K562 (cell line): ENCODE data around the gene CPT1A.

Source experiments
- ELF1 ChIP-seq: fragments of 200-800 bp; sonication (Bioruptor generic); IDR thresholded peaks from 2 replicates; pipeline ENCODE4 v1.6.1; 2016; ENCODE audit warnings: missing genetic modification characterization, missing compliant biosample characterization
- ZNF445 ChIP-seq: fragments of 250-450 bp; sonication (Bioruptor Pico); IDR thresholded peaks from 2 replicates; pipeline ENCODE4 v1.4.0; 2020; ENCODE audit warnings: low read depth, mild to moderate bottlenecking, moderate library complexity
- TF ChIP-seq, protein P1 (sequence below): fragments of 450-650 bp; formaldehyde crosslinking; IDR thresholded peaks from 2 replicates; pipeline ENCODE4 v1.4.0; 2020; ENCODE audit warnings: mild to moderate bottlenecking
- TF ChIP-seq, protein P2 (sequence below): sonication (generic); formaldehyde crosslinking; IDR thresholded peaks from 2 replicates; pipeline ENCODE4 v1.8.0; 2023; ENCODE audit warnings: mild to moderate bottlenecking, missing genetic modification reagents

DNA sequence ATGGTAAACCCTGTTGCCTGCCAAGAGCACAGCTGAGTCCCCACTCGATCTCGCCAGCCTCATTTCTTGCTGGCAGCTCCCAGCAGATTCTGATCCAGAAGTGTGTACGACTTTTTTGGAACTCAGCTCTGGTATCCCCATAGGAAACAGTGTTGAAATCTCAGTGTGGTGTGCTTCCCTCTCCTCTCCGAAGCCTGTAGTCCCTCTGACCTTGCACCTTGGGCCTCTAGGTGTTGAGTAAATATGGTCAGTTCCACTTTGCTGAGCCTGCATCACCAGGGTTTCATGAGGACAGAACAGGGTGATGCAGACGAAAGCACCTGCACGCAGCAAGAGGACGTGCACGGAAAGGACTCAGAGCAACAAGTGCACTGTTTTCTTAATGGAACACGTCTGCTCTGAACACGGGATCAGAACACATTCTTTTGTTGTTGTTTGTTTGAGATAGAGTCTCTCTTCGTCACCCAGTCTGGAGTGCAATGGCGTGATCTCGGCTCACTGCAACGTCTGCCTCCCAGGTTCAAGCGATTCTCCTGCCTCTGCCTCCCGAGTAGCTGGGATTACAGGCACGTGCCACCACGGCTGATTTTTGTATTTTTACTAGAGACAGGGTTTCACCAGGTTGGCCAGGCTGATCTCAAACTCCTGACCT, 3.8 kb upstream of the CPT1A start:
- TF ChIP-seq, protein P1, sequence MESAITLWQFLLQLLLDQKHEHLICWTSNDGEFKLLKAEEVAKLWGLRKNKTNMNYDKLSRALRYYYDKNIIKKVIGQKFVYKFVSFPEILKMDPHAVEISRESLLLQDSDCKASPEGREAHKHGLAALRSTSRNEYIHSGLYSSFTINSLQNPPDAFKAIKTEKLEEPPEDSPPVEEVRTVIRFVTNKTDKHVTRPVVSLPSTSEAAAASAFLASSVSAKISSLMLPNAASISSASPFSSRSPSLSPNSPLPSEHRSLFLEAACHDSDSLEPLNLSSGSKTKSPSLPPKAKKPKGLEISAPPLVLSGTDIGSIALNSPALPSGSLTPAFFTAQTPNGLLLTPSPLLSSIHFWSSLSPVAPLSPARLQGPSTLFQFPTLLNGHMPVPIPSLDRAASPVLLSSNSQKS: no peak
- TF ChIP-seq, protein P2, sequence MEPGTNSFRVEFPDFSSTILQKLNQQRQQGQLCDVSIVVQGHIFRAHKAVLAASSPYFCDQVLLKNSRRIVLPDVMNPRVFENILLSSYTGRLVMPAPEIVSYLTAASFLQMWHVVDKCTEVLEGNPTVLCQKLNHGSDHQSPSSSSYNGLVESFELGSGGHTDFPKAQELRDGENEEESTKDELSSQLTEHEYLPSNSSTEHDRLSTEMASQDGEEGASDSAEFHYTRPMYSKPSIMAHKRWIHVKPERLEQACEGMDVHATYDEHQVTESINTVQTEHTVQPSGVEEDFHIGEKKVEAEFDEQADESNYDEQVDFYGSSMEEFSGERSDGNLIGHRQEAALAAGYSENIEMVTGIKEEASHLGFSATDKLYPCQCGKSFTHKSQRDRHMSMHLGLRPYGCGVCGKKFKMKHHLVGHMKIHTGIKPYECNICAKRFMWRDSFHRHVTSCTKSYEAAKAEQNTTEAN (CRISPR knock-in tag): no peak
- no peak for TF ChIP-seq ZNF445
- no peak for TF ChIP-seq ELF1
